ENCODE data around the gene BAX. TPM values are rescaled to one million over a fixed set of nuclear protein-coding genes. Genes with fewer than 3 reads are reported as not detected.

Gene BAX
- total and polyA plus RNA-seq, 9 of the 15 experiments (the other 6 are each of a cell fraction or from before 2014, with no cell fraction given), result 3.2 to 95.4 (median 44.5) TPM

DNA sequence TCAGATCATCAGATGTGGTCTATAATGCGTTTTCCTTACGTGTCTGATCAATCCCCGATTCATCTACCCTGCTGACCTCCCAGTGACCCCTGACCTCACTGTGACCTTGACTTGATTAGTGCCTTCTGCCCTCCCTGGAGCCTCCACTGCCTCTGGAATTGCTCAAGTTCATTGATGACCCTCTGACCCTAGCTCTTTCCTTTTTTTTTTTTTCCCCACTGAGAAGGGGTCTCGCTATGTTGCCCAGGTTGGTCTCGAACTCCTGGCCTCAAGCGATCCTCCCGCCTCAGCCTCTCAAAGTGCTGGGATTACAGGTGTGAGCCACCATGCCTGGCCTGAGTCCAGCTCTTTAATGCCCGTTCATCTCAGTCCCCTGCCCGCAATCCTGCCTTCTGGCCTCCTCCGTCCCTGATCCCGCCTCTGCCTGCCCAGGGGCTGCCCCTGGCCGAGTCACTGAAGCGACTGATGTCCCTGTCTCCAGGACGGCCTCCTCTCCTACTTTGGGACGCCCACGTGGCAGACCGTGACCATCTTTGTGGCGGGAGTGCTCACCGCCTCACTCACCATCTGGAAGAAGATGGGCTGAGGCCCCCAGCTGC, 6.5 kb downstream of the BAX start (continued):
- TF ChIP-seq HMGN3 (IDR thresholded peaks at IDR 0.05; ENCODE audit: borderline replicate concordance, extremely low read depth, insufficient read length, low read depth, low read length), result no peak
- no peak for TF ChIP-seq ZNF316 (IDR thresholded peaks at IDR 0.05)
- no peak for TF ChIP-seq GATAD2B (IDR thresholded peaks at IDR 0.05; ENCODE audit: borderline replicate concordance)
- no peak for TF ChIP-seq MCM7 (IDR thresholded peaks at IDR 0.05)
- TF ChIP-seq BCOR (IDR thresholded peaks at IDR 0.05), result peak; percentile 68; the same call in 1 of the 2 replicates
- no peak for TF ChIP-seq BRF1 (IDR thresholded peaks at IDR 0.05; ENCODE audit: borderline replicate concordance, extremely low read depth, insufficient read length)
- TF ChIP-seq STAT5B (CRISPR knock-in tag; IDR thresholded peaks at IDR 0.05), result no peak
- no peak for TF ChIP-seq ZBTB7A (IDR thresholded peaks at IDR 0.05; ENCODE audit: borderline replicate concordance, control insufficient read depth, low read depth, low read length)
- no peak for TF ChIP-seq MEIS2 (IDR thresholded peaks at IDR 0.05; ENCODE audit: partially characterized antibody)
- TF ChIP-seq, protein P1, sequence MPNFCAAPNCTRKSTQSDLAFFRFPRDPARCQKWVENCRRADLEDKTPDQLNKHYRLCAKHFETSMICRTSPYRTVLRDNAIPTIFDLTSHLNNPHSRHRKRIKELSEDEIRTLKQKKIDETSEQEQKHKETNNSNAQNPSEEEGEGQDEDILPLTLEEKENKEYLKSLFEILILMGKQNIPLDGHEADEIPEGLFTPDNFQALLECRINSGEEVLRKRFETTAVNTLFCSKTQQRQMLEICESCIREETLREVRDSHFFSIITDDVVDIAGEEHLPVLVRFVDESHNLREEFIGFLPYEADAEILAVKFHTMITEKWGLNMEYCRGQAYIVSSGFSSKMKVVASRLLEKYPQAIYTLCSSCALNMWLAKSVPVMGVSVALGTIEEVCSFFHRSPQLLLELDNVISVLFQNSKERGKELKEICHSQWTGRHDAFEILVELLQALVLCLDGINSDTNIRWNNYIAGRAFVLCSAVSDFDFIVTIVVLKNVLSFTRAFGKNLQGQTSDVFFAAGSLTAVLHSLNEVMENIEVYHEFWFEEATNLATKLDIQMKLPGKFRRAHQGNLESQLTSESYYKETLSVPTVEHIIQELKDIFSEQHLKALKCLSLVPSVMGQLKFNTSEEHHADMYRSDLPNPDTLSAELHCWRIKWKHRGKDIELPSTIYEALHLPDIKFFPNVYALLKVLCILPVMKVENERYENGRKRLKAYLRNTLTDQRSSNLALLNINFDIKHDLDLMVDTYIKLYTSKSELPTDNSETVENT (CRISPR knock-in tag; IDR thresholded peaks at IDR 0.05), result no peak
- TF ChIP-seq HDAC6 (IDR thresholded peaks at IDR 0.05; ENCODE audit: low read depth, low read length), result no peak
- TF ChIP-seq CXXC5 (CRISPR knock-in tag; IDR thresholded peaks at IDR 0.05), result no peak
- TF ChIP-seq GATA2 (CRISPR knock-in tag; IDR thresholded peaks at IDR 0.05), result no peak
- TF ChIP-seq LARP7 (IDR thresholded peaks at IDR 0.05), result 0 out of 2 replicates have a peak, but pooled peaks have one; percentile 26
- TF ChIP-seq ZNF121 (CRISPR knock-in tag; conservative IDR thresholded peaks at IDR 0.05), result peak; percentile 91
- TF ChIP-seq CBFA2T2 (conservative IDR thresholded peaks at IDR 0.05), result no peak
- TF ChIP-seq NFIC (IDR thresholded peaks at IDR 0.05), result peak; percentile 42; the same call in 1 of the 2 replicates
- TF ChIP-seq RAD51 (IDR thresholded peaks at IDR 0.05; ENCODE audit: borderline replicate concordance, low read depth), result no peak
- no peak for TF ChIP-seq CEBPB (tag; IDR thresholded peaks at IDR 0.05)
- TF ChIP-seq, protein P2, sequence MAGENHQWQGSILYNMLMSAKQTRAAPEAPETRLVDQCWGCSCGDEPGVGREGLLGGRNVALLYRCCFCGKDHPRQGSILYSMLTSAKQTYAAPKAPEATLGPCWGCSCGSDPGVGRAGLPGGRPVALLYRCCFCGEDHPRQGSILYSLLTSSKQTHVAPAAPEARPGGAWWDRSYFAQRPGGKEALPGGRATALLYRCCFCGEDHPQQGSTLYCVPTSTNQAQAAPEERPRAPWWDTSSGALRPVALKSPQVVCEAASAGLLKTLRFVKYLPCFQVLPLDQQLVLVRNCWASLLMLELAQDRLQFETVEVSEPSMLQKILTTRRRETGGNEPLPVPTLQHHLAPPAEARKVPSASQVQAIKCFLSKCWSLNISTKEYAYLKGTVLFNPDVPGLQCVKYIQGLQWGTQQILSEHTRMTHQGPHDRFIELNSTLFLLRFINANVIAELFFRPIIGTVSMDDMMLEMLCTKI (IDR thresholded peaks at IDR 0.05; ENCODE audit: partially characterized antibody), result no peak
- TF ChIP-seq CBX8 (IDR thresholded peaks at IDR 0.05; ENCODE audit: borderline replicate concordance, extremely low read depth, low read depth, low read length, poor library complexity, severe bottlenecking), result no peak
- no peak for TF ChIP-seq SIN3A (IDR thresholded peaks at IDR 0.05; ENCODE audit: borderline replicate concordance in 2 of 2, control insufficient read depth in 1 of 2, low read depth in 2 of 2, low read length in 2 of 2)
- TF ChIP-seq ZNF224 (CRISPR knock-in tag; IDR thresholded peaks at IDR 0.05), result no peak
- TF ChIP-seq ZNF583 (CRISPR knock-in tag; IDR thresholded peaks at IDR 0.05), result no peak
- no peak for TF ChIP-seq NFE2L1 (tag; IDR thresholded peaks at IDR 0.05; ENCODE audit: borderline replicate concordance, low read depth)
- no peak for TF ChIP-seq RFX5 (IDR thresholded peaks at IDR 0.05; ENCODE audit: low read depth, low read length)
- TF ChIP-seq BCL6 (CRISPR knock-in tag; IDR thresholded peaks at IDR 0.05), result no peak
- TF ChIP-seq ZNF507 (tag; conservative IDR thresholded peaks at IDR 0.05), result no peak
- TF ChIP-seq ZNF133 (CRISPR knock-in tag; IDR thresholded peaks at IDR 0.05), result no peak
